Right lobe of liver (tissue), 6 donors: ENCODE results near the gene NUP153. TPM values are rescaled to one million over a fixed set of nuclear protein-coding genes. Genes with fewer than 3 reads are reported as not detected.

Source experiments
- ATAC-seq, 4 donors: fragments of 200-7000 bp; cut with Tn5 transposase; one replicate each; pipeline ENCODE4 v1.9.1; 2020; ENCODE audit warnings: mild to moderate bottlenecking in 4 of 4, moderate library complexity in 4 of 4
- DNase-seq, 3 donors: peaks; one replicate each; pipeline ENCODE4 v3.0.0-alpha.2; 2020
- H3K27ac ChIP-seq, 3 donors: fragments of 200-600 bp; one replicate each; pipeline ENCODE4 v1.8.0; 2022
- H3K27me3 ChIP-seq, 2 donors: fragments of 200-600 bp; one replicate each; pipeline ENCODE4 v1.8.0; 2022
- H3K36me3 ChIP-seq, 4 donors: fragments of 200-600 bp; sonication (generic) in 1 of 4; one replicate each; pipeline versions ENCODE4 v1.5.1 to v1.8.0; 2017 to 2022; ENCODE audit warnings: control low read depth in 1 of 4
- H3K4me1 ChIP-seq, 4 donors: fragments of 200-600 bp; sonication (generic) in 1 of 4; one replicate each; pipeline versions ENCODE4 v1.5.1 to v1.8.0; 2017 to 2022; ENCODE audit warnings: control low read depth in 1 of 4
- H3K4me3 ChIP-seq, 3 donors: fragments of 200-600 bp; one replicate each; pipeline ENCODE4 v1.8.0; 2022
- H3K9me3 ChIP-seq, 4 donors: fragments of 200-600 bp; sonication (generic) in 1 of 4; one replicate each; pipeline versions ENCODE4 v1.5.1 to v1.8.0; 2017 to 2022; ENCODE audit warnings: control low read depth in 1 of 4
- POLR2A ChIP-seq: fragments of 450-650 bp; IDR thresholded peaks from one replicate; pipeline ENCODE4 v1.6.1; 2017; ENCODE audit warnings: antibody characterized with exemption, mild to moderate bottlenecking
- WGBS: methylation state at CpG from one replicate; pipeline ENCODE4 v1.1.6; 2018; ENCODE audit warnings: low coverage, low lambda C conversion rate; ENCODE audit not compliant: insufficient coverage; ENCODE audit errors: missing lambda C conversion rate; 5-methylcytosine and 5-hydroxymethylcytosine counted together
- intact Hi-C, 2 donors: fragments of 100-400 bp; cut with DNase I; formaldehyde crosslinking; loops; one replicate each; pipeline versions ENCODE4 v1.11.2 to v1.14.1; 2022
- total RNA-seq, 6 experiments: library from RNA; depleted of rRNA in 2 of 6; stranded (reverse); fragments of >200 nt in 2 of 6; fragmentation: NEBNext Ultra II Directional in 3 of 6; extraction: Animal tissue kit (Norgen Biotek cat#: 25700) in 3 of 6; gene quantifications; one replicate each; pipeline versions ENCODE4 v1.1.0 to v1.2.4, GENCODE V29; 2016 to 2023
- TF ChIP-seq, protein P1 (sequence below), 4 donors: fragments of 200-600 bp in 3 of 4; fragments of 450-650 bp in 1 of 4; IDR thresholded peaks; one replicate each; pipeline versions ENCODE4 v1.5.1 to v1.8.0; 2016 to 2022; ENCODE audit warnings: antibody characterized with exemption in 4 of 4, mild to moderate bottlenecking in 2 of 4
- donor health status: DM: no; HTN: yes; CAD: no.
- donor health status: DM: no; HTN: no; CAD: no.
- donor health status: DM: no; HTN: no; CAD: no.
- donor health status: DM: no; HTN: yes; CAD: no.
- donor health status: DM: no; HTN: yes; CAD: no.

NUP153 gene
- total RNA-seq, 6 experiments from 2014 or later, result 14.6 to 20.8 (median 19.0) TPM

DNA sequence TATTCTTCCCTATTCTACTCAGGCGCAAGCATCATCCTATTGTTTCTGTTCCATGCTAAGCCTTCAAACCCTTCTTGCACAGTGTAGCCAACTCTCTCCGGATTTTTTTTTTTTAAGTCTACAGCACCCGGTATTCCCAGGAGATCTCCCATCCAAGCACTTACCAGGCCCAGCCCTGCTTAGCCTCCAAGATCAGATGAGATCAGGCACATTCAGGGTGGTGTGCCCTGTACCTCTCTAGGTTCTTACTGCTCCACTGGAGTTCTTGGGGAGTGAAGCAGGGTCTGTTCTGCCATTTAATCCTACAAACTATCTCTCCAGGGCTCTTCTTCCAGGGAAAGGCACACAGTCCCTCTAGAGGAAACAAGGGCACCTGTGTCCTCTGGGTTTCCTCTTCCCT lies 14.9 kb upstream of the NUP153 start:
- Histone ChIP-seq H3K4me3 (no peak overlapping the region), H3K27ac (no peak overlapping the region), H3K9me3 (no peaks in the 10 kb centered on the region), H3K36me3 (no peaks in the 10 kb centered on the region), H3K27me3 (no peaks in the 10 kb centered on the region), H3K4me1 (no peaks in the 10 kb centered on the region)
- 61% methylated on average over 2 of the region's 3 CpGs for WGBS
- TF ChIP-seq, protein P1, sequence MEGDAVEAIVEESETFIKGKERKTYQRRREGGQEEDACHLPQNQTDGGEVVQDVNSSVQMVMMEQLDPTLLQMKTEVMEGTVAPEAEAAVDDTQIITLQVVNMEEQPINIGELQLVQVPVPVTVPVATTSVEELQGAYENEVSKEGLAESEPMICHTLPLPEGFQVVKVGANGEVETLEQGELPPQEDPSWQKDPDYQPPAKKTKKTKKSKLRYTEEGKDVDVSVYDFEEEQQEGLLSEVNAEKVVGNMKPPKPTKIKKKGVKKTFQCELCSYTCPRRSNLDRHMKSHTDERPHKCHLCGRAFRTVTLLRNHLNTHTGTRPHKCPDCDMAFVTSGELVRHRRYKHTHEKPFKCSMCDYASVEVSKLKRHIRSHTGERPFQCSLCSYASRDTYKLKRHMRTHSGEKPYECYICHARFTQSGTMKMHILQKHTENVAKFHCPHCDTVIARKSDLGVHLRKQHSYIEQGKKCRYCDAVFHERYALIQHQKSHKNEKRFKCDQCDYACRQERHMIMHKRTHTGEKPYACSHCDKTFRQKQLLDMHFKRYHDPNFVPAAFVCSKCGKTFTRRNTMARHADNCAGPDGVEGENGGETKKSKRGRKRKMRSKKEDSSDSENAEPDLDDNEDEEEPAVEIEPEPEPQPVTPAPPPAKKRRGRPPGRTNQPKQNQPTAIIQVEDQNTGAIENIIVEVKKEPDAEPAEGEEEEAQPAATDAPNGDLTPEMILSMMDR (IDR thresholded peaks at IDR 0.05), result no peak
- ATAC-seq (no peak), DNase-seq (no peak)
- intact Hi-C loops, result no loop called here

DNA sequence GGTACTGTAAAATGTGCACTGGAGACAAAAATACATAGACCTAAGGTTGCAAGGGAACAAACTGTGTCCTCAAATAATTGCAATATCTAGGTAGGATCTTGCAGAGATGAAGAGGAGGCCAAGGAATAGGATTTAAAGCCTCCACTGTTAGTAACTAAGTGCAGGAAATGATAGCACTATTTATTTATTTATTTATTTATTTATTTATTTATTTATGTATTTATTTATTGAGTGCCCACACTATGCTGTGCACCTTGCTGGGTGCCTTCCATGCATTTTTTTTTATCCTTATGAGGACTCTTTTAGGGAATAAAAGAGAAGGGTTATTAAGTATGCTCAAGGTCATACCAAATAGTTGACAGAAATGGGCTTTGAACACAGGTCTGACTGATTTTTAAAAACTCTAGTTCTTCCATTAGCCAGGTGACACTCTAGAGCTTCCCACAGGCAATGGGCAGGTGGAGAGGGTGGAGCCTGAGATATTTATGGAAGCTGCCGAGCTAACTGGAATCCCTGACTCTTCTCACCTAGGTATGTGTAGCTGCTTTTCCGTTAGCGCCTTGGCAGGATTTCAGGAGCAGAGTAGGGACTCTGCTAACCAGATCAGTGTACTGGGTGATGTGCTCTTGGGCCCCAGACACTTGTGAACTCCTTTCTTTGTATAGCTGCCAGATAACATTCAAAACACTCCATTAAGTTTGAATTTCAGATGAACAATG lies 12.8 kb upstream of the NUP153 start:
- Histone ChIP-seq H3K9me3 (no peaks in the 10 kb centered on the region), H3K4me1 (no peaks in the 10 kb centered on the region), H3K4me3 (no peak overlapping the region), H3K27ac (no peak overlapping the region), H3K36me3 (no peaks in the 10 kb centered on the region), H3K27me3 (no peaks in the 10 kb centered on the region)
- 50% methylated on average over 3 of the region's 3 CpGs for WGBS
- DNase-seq, result no peak
- no peak for ATAC-seq
- TF ChIP-seq, protein P1 (IDR thresholded peaks at IDR 0.05), result no peak
- TF ChIP-seq POLR2A, result no peak
- intact Hi-C loops, result no loop called here

DNA sequence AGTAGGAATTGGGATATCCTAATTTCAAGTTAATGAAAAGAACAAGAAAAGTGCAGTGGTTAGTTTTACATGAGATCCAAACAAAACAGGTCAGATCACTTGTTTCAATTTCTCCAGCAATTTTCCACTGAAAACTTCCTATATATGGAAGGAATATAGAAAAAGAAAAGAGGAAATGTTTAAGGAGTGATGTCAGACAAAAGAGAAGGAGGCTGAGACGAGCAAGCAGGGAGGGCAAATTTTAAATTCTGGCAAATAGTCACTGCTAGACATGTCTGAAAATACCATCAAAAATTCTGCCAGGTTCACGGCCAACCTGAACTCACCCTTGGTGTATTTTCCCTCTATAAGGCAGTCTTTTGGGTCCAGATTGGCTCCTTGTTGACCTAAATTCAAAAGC lies 9.5 kb upstream of the NUP153 start:
- H3K9me3 ChIP-seq, result no peaks in the 10 kb centered on the region
- H3K27ac ChIP-seq, result no peak overlapping the region
- WGBS, result 42% methylated on average over 2 of the region's 2 CpGs
- ATAC-seq (no peak), DNase-seq (no peak)
- no peak for TF ChIP-seq POLR2A
- TF ChIP-seq, protein P1 (IDR thresholded peaks at IDR 0.05), result no peak
- no peaks in the 10 kb centered on the region for H3K27me3 ChIP-seq
- intact Hi-C loops, result no loop called here
- no peak overlapping the region for H3K4me3 ChIP-seq
- no peaks in the 10 kb centered on the region for H3K4me1 ChIP-seq
- H3K36me3 ChIP-seq, result no peaks in the 10 kb centered on the region

DNA sequence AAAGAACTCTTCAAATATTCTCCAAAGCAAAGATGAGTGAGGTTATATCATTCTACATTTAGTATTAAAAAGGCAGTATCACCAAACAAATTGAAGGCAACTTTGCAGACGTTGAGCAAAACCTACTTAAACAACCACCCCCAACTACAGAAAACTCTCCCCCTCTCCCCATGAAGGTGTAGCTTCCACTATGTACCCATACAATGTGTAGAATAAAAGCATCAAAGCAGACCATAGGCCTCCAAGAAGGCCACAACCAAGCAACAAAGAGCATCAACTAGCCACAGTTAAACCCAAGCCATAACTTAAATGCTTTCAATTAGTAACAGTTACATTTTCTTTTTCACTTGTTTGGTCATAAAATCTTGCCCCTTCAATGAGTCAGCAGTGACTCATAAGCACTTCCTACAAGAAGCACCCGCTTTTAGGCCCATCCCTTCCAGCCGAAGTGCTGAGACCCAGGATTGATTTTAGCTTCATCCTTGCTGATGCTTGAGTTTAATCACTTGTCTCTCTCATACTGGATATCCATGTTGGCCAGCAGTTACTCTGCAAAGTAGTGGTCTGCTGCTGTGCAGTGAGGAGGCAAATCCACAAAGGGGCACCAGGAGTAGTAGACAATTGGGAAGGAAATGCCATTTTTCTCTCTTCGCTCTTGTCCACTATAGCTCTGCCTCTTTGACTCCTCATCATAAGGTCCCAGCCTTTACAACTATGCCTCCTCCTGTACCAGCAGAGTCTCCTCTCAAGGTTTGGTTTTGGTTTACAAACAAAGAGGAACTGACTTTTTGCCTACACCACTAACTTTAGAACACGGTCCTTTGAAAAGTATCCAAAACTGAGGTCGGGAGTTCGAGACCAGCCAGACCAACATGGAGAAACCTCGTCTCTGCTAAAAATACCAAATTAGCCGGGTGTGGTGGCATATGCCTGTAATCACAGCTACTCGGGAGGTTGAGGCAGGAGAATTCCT lies 8.4 kb upstream of the NUP153 start:
- Histone ChIP-seq H3K9me3 (no peaks in the 10 kb centered on the region), H3K4me1 (no peaks in the 10 kb centered on the region), H3K27ac (no peak overlapping the region), H3K27me3 (no peaks in the 10 kb centered on the region), H3K4me3 (no peak overlapping the region), H3K36me3 (no peaks in the 10 kb centered on the region)
- ATAC-seq (peak in 1 of 4 donors; percentile 54), DNase-seq (no peak)
- intact Hi-C loops, result no loop called here
- TF ChIP-seq, protein P1 (IDR thresholded peaks at IDR 0.05), result no peak
- no peak for TF ChIP-seq POLR2A
- WGBS, result 61% methylated on average over 10 of the region's 10 CpGs
